Stimulated activated effector memory CD8-positive, alpha-beta T cell treated with anti-CD3 and anti-CD28 coated beads, Interleukin-12 subunit alpha, Interleukin-12 subunit beta, amount 100 ng/mL, for 72 hours (primary cell): ENCODE data around the gene TMEM45A.
"Not testable (repeated sequence)": the region's sequence is repeated elsewhere in the genome, so short reads cannot be mapped to it uniquely, and the experiment has no call there.

Experiments
- ATAC-seq: fragments of 150-1000 bp; cut with Tn5 transposase; 2 replicates; pipeline ENCODE4 v1.10.0; 2021
- DNase-seq, 2 donors: peaks; one replicate each; pipeline ENCODE4 v3.0.0; 2021 to 2022; ENCODE audit warnings: low spot score in 2 of 2
- H3K27ac Mint-ChIP-seq: one replicate; pipeline ENCODE4 v1.8.0; 2022; ENCODE audit warnings: mild to moderate bottlenecking, mixed read lengths
- H3K36me3 Mint-ChIP-seq: one replicate; pipeline ENCODE4 v1.8.0; 2022; ENCODE audit warnings: mild to moderate bottlenecking, mixed read lengths
- H3K4me1 Mint-ChIP-seq: one replicate; pipeline ENCODE4 v1.8.0; 2022; ENCODE audit warnings: mixed read lengths
- H3K4me3 Mint-ChIP-seq: one replicate; pipeline ENCODE4 v1.8.0; 2022; ENCODE audit warnings: mild to moderate bottlenecking, mixed read lengths
- H3K9me3 Mint-ChIP-seq: one replicate; pipeline ENCODE4 v1.8.0; 2022; ENCODE audit warnings: mixed read lengths

The TMEM45A gene

GRCh38 chr3:100563228-100563627, 70.8 kb downstream of the TMEM45A start:
- Mint-ChIP-seq H3K27ac (no peak overlapping the region), H3K36me3 (no peaks in the 10 kb centered on the region), H3K9me3 (no peaks in the 10 kb centered on the region), H3K4me3 (no peak overlapping the region), H3K4me1 (no peaks in the 10 kb centered on the region)
- no peak for DNase-seq
- no peak for ATAC-seq

- no peak for ATAC-seq
- Mint-ChIP-seq H3K4me1 (no peaks in the 10 kb centered on the region), H3K27ac (no peak overlapping the region), H3K36me3 (no peaks in the 10 kb centered on the region), H3K9me3 (no peaks in the 10 kb centered on the region), H3K4me3 (no peak overlapping the region)
- DNase-seq, result no peak
These were observed 71.3 kb downstream of the TMEM45A start for GRCh38 chr3:100563652-100564211.

- H3K4me3 Mint-ChIP-seq, result no peak overlapping the region
- H3K36me3 Mint-ChIP-seq, result no peaks in the 10 kb centered on the region
- H3K4me1 Mint-ChIP-seq, result no peaks in the 10 kb centered on the region
- no peaks in the 10 kb centered on the region for H3K9me3 Mint-ChIP-seq
- no peak for ATAC-seq
- no peak for DNase-seq
- H3K27ac Mint-ChIP-seq, result no peak overlapping the region
These were observed 78.4 kb downstream of the TMEM45A start for GRCh38 chr3:100570811-100571210.

- ATAC-seq (no peak), DNase-seq (no peak)
- Mint-ChIP-seq H3K27ac (no peak overlapping the region), H3K9me3 (no peaks in the 10 kb centered on the region), H3K36me3 (no peaks in the 10 kb centered on the region), H3K4me1 (no peaks in the 10 kb centered on the region), H3K4me3 (no peak overlapping the region)
These were observed 82.1 kb downstream of the TMEM45A start for GRCh38 chr3:100574536-100574935.

- Mint-ChIP-seq H3K36me3 (no peaks in the 10 kb centered on the region), H3K4me3 (no peak overlapping the region), H3K27ac (no peak overlapping the region), H3K9me3 (no peaks in the 10 kb centered on the region), H3K4me1 (no peaks in the 10 kb centered on the region)
- DNase-seq, result no peak
- no peak for ATAC-seq
These were observed 83.3 kb downstream of the TMEM45A start for GRCh38 chr3:100575704-100576103.

GRCh38 chr3:100577382-100578008, 85.1 kb downstream of the TMEM45A start:
- Mint-ChIP-seq H3K36me3 (no peaks in the 10 kb centered on the region), H3K9me3 (no peaks in the 10 kb centered on the region), H3K4me3 (no peak overlapping the region), H3K27ac (no peak overlapping the region), H3K4me1 (no peaks in the 10 kb centered on the region)
- DNase-seq (no peak), ATAC-seq (no peak)

GRCh38 chr3:100578646-100579045, 86.2 kb downstream of the TMEM45A start:
- ATAC-seq (no peak), DNase-seq (no peak)
- Mint-ChIP-seq H3K27ac (no peak overlapping the region), H3K9me3 (no peaks in the 10 kb centered on the region), H3K4me3 (no peak overlapping the region), H3K36me3 (no peaks in the 10 kb centered on the region), H3K4me1 (no peaks in the 10 kb centered on the region)

GRCh38 chr3:100580147-100580546, 87.7 kb downstream of the TMEM45A start:
- H3K4me3 Mint-ChIP-seq, result no peak overlapping the region
- no peaks in the 10 kb centered on the region for H3K36me3 Mint-ChIP-seq
- no peaks in the 10 kb centered on the region for H3K4me1 Mint-ChIP-seq
- H3K9me3 Mint-ChIP-seq, result no peaks in the 10 kb centered on the region
- H3K27ac Mint-ChIP-seq, result no peak overlapping the region
- ATAC-seq (no peak), DNase-seq (no peak)

GRCh38 chr3:100581650-100582049, 89.2 kb downstream of the TMEM45A start:
- no peaks in the 10 kb centered on the region for H3K36me3 Mint-ChIP-seq
- H3K4me1 Mint-ChIP-seq, result no peaks in the 10 kb centered on the region
- no peak overlapping the region for H3K27ac Mint-ChIP-seq
- H3K9me3 Mint-ChIP-seq, result no peaks in the 10 kb centered on the region
- no peak for ATAC-seq
- no peak overlapping the region for H3K4me3 Mint-ChIP-seq
- no peak for DNase-seq

GRCh38 chr3:100582157-100582556, 89.7 kb downstream of the TMEM45A start:
- DNase-seq, H3K27ac Mint-ChIP-seq, H3K36me3 Mint-ChIP-seq, H3K9me3 Mint-ChIP-seq, H3K4me3 Mint-ChIP-seq, H3K4me1 Mint-ChIP-seq, ATAC-seq: not testable (repeated sequence)

GRCh38 chr3:100584101-100584660, 91.8 kb downstream of the TMEM45A start:
- ATAC-seq, result no peak
- H3K4me1 Mint-ChIP-seq, result no peaks in the 10 kb centered on the region
- no peaks in the 10 kb centered on the region for H3K9me3 Mint-ChIP-seq
- H3K4me3 Mint-ChIP-seq, result no peak overlapping the region
- DNase-seq, result no peak
- H3K36me3 Mint-ChIP-seq, result no peaks in the 10 kb centered on the region
- H3K27ac Mint-ChIP-seq, result no peak overlapping the region

GRCh38 chr3:100586832-100587231, 94.4 kb downstream of the TMEM45A start:
- no peaks in the 10 kb centered on the region for H3K36me3 Mint-ChIP-seq
- ATAC-seq (peak; percentile 15), DNase-seq (no peak)
- H3K4me3 Mint-ChIP-seq, result no peak overlapping the region
- no peaks in the 10 kb centered on the region for H3K4me1 Mint-ChIP-seq
- no peaks in the 10 kb centered on the region for H3K9me3 Mint-ChIP-seq
- no peak overlapping the region for H3K27ac Mint-ChIP-seq

- H3K4me3 Mint-ChIP-seq, result no peak overlapping the region
- ATAC-seq, result no peak
- H3K27ac Mint-ChIP-seq, result no peak overlapping the region
- no peaks in the 10 kb centered on the region for H3K4me1 Mint-ChIP-seq
- H3K9me3 Mint-ChIP-seq, result no peaks in the 10 kb centered on the region
- DNase-seq, result no peak
- H3K36me3 Mint-ChIP-seq, result no peaks in the 10 kb centered on the region
These were observed 95.8 kb downstream of the TMEM45A start for GRCh38 chr3:100588251-100588650.

GRCh38 chr3:100590114-100590839, 97.9 kb downstream of the TMEM45A start:
- Mint-ChIP-seq H3K36me3 (no peaks in the 10 kb centered on the region), H3K4me3 (no peak overlapping the region), H3K27ac (no peak overlapping the region), H3K4me1 (no peaks in the 10 kb centered on the region), H3K9me3 (no peaks in the 10 kb centered on the region)
- ATAC-seq (peak; percentile 88), DNase-seq (peak; percentile 38 to 68)

GRCh38 chr3:100590840-100591147, 98.4 kb downstream of the TMEM45A start:
- Mint-ChIP-seq H3K36me3 (no peaks in the 10 kb centered on the region), H3K4me1 (no peaks in the 10 kb centered on the region), H3K27ac (no peak overlapping the region), H3K9me3 (no peaks in the 10 kb centered on the region), H3K4me3 (no peak overlapping the region)
- DNase-seq, result no peak
- ATAC-seq, result no peak

GRCh38 chr3:100591411-100591810, 99.0 kb downstream of the TMEM45A start:
- H3K9me3 Mint-ChIP-seq, result no peaks in the 10 kb centered on the region
- no peaks in the 10 kb centered on the region for H3K36me3 Mint-ChIP-seq
- ATAC-seq, result no peak
- H3K27ac Mint-ChIP-seq, result no peak overlapping the region
- no peak overlapping the region for H3K4me3 Mint-ChIP-seq
- H3K4me1 Mint-ChIP-seq, result no peaks in the 10 kb centered on the region
- no peak for DNase-seq
